Breast epithelium (tissue), 3 donors: ENCODE data around the gene SCG5.
"Not testable (repeated sequence)": the region's sequence is repeated elsewhere in the genome, so short reads cannot be mapped to it uniquely, and the experiment has no call there.

ENCODE experiments used
- CTCF ChIP-seq, 3 donors: fragments of 450-650 bp; IDR thresholded peaks; one replicate each; pipeline ENCODE4 v1.5.1; 2016 to 2017; ENCODE audit warnings: antibody characterized with exemption in 3 of 3, mild to moderate bottlenecking in 3 of 3, moderate library complexity in 3 of 3
- POLR2A ChIP-seq: fragments of 450-650 bp; IDR thresholded peaks from one replicate; pipeline ENCODE4 v1.6.1; 2016; ENCODE audit warnings: antibody characterized with exemption, mild to moderate bottlenecking, moderate library complexity
- POLR2AphosphoS5 ChIP-seq, 3 donors: sonication (generic); formaldehyde crosslinking; IDR thresholded peaks; one replicate each; pipeline ENCODE4 v1.6.1; 2017; ENCODE audit warnings: antibody characterized with exemption in 3 of 3

DNA sequence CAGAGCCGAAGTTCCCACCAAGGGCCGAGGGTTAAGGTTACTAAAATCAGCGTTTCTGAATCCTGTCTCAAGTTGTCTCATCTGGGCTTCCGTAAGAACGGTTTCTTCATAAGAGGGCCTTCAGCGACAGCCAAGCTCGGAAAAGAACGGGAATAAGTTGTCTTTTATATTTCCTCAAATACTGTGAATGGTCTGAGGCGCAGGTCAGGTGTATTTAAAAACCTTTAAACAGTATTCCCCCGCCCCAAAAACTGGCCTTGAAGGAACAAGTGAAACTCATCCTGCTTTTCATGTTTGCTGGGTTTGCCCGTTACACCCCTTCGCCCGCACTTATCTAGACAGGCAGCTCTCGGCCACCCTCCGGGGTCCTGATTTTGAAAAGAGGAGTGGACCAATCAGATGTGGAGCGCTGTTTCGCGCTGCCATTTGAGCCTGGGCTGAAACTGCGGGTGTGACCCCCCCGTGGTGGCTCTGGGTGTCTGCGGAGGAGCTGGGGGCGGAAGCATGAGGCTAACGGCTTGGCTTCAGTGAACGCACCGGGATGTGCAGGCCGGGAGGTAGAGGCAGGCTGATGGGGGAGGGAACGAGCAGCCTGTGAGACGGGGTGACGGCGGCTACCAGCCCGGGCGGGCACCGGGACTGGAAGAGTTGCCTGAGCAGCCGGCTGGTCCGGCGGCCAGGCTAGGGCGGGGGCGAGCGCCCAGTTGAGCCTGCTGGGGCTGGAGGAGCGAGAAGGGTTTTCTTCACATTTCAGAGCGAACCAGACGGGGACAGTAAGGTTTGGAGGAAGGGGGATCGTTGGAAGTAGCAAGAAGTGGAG, 26.2 kb upstream of the SCG5 start, which contains the start of gene ARHGAP11A:
- not testable (repeated sequence) for TF ChIP-seq CTCF (IDR thresholded peaks at IDR 0.05); POLR2A
- peak in 1 of 3 donors; percentile 52 for TF ChIP-seq POLR2AphosphoS5 (IDR thresholded peaks at IDR 0.05)
